GM19025 (cell line): Measurements from ENCODE around the gene DBN1.

Source experiments
- ATAC-seq: cut with Tn5 transposase; IDR thresholded peaks from one replicate; pipeline ENCODE4 v1.9.1; 2021; ENCODE audit warnings: mild to moderate bottlenecking, low read depth, moderate library complexity; ENCODE audit not compliant: unreplicated experiment

DBN1 gene

GRCh38 chr5:177445917-177446199 lies 27.6 kb downstream of the DBN1 start:
- no peak for ATAC-seq

- no peak for ATAC-seq
Measured at GRCh38 chr5:177445052-177445916, 28.1 kb downstream of the DBN1 start.

GRCh38 chr5:177444106-177445051 lies 29.1 kb downstream of the DBN1 start:
- ATAC-seq: no peak

- no peak for ATAC-seq
Measured at GRCh38 chr5:177443144-177443983, 30.1 kb downstream of the DBN1 start.

DNA sequence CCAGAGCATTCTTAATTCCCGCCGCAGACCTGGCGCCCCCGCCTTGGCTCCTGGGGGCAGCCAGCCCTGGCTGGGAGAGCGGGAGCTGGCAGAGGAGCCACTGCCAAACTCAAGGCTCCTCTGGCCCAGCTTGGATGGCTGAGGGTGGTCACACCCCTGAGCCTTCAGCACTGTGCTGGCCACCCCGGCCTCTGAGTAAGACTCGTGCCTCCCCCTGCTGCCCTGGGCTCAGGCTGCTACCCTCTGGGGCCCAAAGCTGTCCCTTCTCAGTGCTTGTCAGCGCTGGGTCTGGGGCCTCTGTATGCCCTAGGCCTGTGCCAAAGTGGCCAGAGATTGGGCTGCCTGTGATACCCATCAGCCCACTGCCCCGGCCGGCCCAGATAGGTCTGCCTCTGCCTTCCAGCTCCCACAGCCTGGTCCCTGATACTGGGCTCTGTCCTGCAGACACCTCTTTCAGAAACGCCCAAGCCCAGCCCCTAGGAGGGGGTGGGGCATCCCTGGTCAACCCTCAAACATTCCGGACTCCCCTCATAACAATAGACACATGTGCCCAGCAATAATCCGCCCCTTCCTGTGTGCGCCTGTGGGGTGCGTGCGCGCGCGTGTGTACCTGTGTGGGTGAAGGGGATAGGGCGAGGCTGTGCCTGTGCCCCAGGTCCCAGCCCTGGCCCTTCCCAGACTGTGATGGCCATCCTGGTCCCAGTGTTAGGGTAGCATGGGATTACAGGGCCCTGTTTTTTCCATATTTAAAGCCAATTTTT lies 31.2 kb downstream of the DBN1 start:
- ATAC-seq: no peak

DNA sequence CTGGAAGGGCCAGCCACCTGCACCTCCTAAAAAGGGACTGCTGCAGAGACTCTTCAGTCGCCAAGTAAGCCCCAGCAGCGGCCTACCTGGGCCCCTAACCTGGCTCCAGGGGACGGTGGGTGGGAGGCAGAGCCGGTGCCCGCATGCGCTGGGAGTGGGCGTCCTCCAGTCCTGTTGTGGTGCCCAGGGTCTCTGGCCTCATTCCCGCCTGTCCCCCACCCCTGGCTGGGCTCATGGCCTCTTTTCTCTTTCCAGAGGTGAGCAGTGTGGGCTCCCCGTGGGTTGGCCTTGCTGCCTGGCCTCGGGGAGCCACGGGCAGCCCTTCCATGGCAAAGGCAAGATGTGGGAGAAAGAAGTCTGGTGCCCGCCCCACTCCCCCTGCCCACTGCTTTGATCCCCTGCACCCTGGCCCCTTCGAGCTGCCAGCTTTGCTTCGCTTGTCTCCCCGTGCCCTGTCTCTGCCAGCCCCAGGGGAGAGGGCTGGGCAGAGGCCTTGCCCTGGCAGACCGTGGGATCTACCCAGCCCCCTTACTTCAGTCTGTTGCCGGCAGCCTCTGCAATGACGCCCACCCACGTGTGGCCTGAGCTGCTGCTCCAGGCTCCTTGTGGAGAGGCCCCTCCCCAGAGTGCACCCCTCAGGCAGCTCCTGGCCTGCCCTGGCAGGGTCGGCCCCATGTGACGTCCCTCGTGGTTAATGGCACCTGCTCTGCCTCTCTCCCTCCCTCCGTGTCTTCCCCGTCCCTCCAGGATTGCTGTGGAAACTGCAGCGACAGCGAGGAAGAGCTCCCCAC lies 32.2 kb downstream of the DBN1 start:
- no peak for ATAC-seq

DNA sequence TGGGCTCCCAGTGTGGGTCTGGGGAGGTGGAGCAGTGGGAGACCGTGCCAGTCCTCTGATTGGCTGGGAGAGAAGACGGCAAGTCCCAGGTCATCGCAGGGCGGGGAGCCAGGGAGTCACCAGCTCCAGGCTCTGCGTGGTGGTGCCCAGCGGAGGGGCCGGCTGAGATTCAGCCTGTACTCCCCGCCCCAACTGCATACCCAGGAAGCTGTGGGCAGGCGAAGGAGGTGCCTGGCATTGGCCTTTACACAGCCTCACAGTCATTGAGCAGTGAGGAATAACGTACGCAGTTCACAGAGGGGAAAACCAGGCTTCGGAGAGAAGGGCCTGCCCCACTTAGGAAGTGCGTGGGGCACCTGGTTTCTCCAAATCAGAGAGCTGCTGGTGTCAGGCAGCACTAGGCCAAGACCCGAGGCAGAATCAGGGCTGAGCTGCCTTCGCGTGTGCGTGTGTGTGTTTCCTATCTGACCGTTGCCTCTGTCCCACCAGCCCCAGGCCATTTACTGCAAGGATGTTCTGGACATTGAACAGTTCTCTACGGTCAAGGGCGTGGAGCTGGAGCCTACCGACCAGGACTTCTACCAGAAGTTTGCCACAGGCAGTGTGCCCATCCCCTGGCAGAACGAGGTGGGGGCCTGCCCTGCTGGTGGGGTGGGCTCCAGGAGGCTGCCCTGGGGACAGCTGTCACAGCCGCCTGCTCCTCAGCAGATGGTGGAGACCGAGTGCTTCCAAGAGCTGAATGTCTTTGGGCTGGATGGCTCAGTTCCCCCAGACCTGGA lies 33.0 kb downstream of the DBN1 start:
- no peak for ATAC-seq

- ATAC-seq: no peak
Measured at GRCh38 chr5:177439518-177440053, 33.8 kb downstream of the DBN1 start.

DNA sequence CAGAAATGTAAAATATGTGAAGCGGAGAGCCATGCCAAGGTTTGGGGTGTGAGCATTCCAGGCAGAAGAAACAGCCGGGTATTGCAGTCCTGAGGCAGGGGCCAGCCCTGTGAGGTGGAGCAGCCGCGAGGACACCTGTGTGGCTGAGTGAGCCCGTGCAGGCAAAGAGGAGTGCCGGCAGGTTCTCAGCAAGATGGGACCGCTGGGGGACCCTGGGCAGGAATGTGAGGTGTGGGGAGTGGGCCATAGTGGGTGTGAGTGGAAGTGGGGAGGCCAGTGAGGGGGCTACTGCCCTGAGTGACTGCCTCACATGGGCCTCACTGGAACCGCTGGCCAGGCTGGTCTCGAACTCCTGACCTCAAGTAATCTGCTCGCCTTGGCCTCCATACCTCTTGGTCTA lies 35.0 kb downstream of the DBN1 start:
- ATAC-seq: no peak

- no peak for ATAC-seq
Measured at GRCh38 chr5:177437623-177438022, 35.8 kb downstream of the DBN1 start.

- no peak for ATAC-seq
Measured at GRCh38 chr5:177435847-177436536, 37.4 kb downstream of the DBN1 start.

DNA sequence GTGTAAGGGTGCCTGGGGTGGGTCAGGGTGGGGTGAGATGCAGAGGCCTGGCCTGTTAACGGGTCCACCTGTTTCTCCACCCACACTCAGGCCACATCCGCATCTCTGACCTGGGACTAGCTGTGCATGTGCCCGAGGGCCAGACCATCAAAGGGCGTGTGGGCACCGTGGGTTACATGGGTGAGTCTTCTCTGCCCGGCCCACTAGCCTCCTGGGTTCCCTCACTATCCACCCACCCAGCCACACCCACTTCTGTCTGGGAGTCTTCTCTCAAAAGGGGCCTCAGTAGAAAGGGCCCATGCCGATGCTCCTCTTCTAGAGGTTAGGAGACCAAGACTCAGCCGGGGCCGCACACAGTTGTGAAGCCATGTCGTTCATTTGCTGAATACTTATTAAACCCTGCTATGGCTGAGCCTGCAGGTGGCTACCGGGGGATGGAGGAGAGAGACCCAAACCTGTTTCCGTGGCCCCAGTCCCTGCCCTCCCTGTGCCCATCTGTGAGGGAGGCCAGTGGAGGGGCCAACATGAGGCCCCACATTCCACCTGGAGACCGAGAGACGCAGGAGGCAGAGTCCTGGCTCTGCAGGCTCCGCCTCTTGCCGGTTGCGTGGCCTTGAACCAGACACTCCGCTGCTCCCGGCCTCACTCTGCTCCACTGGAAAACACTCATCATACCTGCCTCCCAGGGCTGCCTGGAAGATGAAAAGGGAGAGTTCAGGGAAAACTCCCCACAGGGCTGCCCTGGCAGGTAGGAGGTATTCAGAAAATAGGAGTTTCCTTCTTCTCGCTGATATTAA lies 38.3 kb downstream of the DBN1 start:
- no peak for ATAC-seq

DNA sequence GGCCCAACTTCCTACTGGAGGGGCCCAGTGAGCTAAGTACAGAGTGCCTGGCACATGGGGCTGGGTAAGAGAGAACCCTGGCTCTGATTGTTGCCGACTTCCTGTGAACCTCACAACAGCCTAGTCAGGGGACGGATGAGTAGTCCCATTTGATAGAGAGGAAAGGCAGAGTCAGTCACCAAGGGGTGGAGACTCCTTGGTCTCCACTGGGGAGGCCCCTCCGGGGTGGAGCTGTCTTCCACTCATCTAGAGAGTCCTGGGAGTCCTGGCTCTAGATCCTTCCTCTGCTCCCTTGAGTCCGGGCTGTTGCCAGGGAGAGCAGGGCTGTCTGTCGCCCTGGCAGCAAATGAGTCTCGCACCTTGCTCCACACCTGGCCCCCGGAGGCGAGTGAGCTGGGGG lies 39.0 kb downstream of the DBN1 start:
- ATAC-seq: no peak

GRCh38 chr5:177433658-177434217 lies 39.7 kb downstream of the DBN1 start:
- ATAC-seq: no peak

GRCh38 chr5:177432839-177433657 lies 40.4 kb downstream of the DBN1 start:
- no peak for ATAC-seq
